NCI-H526 treated with DMSO at 0.1 percent for 48 hours (cell line): ENCODE measurements around the gene PPP2R5B.
A peak's percentile ranks its signal among the peaks of the same experiment; 100 is the strongest.

Source experiments
- DNase-seq: peaks from one replicate; lab custom pipeline; 2025; lab: John Stamatoyannopoulos, UW

PPP2R5B gene

GRCh38 chr11:64923944-64924909 is at the start of gene PPP2R5B:
Gene PPP2R5B, plus strand, starts transcription at chr11:64924689. Its CDS starts 1,046 bp downstream, at chr11:64925735.
- peak; percentile 85 for DNase-seq

- DNase-seq: peak; percentile 42
Observed at GRCh38 chr11:64875369-64876228, 48.9 kb upstream of the PPP2R5B start.

- peak; percentile 27 for DNase-seq
Observed at GRCh38 chr11:64876229-64876750, 48.2 kb upstream of the PPP2R5B start.

GRCh38 chr11:64876835-64877341 is 47.6 kb upstream of the PPP2R5B start:
- no peak for DNase-seq

GRCh38 chr11:64877390-64878222 is 46.9 kb upstream of the PPP2R5B start:
- no peak for DNase-seq

- peak; percentile 64 for DNase-seq
Observed at GRCh38 chr11:64878223-64878493, 46.3 kb upstream of the PPP2R5B start.

GRCh38 chr11:64878494-64879243 is 45.8 kb upstream of the PPP2R5B start, which contains the start of gene EHD1:
Gene EHD1, minus strand, starts transcription at chr11:64878621. Its CDS starts 157 bp downstream, at chr11:64878464.
- peak; percentile 96 for DNase-seq

GRCh38 chr11:64879244-64879900 is 45.1 kb upstream of the PPP2R5B start:
- DNase-seq: no peak

- no peak for DNase-seq
Observed at GRCh38 chr11:64880240-64881001, 44.1 kb upstream of the PPP2R5B start.

GRCh38 chr11:64881476-64881875 is 43.0 kb upstream of the PPP2R5B start:
- DNase-seq: no peak

- DNase-seq: no peak
Observed at GRCh38 chr11:64882243-64882642, 42.2 kb upstream of the PPP2R5B start.

GRCh38 chr11:64883575-64883974 is 40.9 kb upstream of the PPP2R5B start:
- DNase-seq: no peak

- no peak for DNase-seq
Observed at GRCh38 chr11:64884019-64884418, 40.5 kb upstream of the PPP2R5B start.

GRCh38 chr11:64885367-64886286 is 38.9 kb upstream of the PPP2R5B start:
- DNase-seq: no peak

- no peak for DNase-seq
Observed at GRCh38 chr11:64887234-64887756, 37.2 kb upstream of the PPP2R5B start.

- peak; percentile 52 for DNase-seq
Observed at GRCh38 chr11:64887757-64888405, 36.6 kb upstream of the PPP2R5B start.

- no peak for DNase-seq
Observed at GRCh38 chr11:64888406-64888728, 36.1 kb upstream of the PPP2R5B start.
